GM12878 (cell line): ENCODE measurements around the gene GSG1. TPM values are rescaled to one million over a fixed set of nuclear protein-coding genes. Genes with fewer than 3 reads are reported as not detected.

ENCODE experiments used
- ATAC-seq: fragments of 200-7000 bp; cut with Tn5 transposase; 3 replicates; pipeline ENCODE4 v1.9.1; 2020; ENCODE audit warnings: mild to moderate bottlenecking, moderate library complexity
- BruUV-seq: library from RNA; stranded (reverse); fragments of 400-500 nt; replicated peaks from 2 replicates; lab custom pipeline; 2021; lab: Mats Ljungman, UMichigan
- CTCF ChIA-PET: fragments of 300-600 bp; sonication (Branson Sonifier 250); formaldehyde crosslinking; extraction: SDS; loops from one replicate; lab custom pipeline; 2021; ENCODE audit warnings: inconsistent platforms; lab: Yijun Ruan, JAX
- POLR2A ChIA-PET: fragments of 350-600 bp; formaldehyde crosslinking; extraction: SDS; loops from one replicate; lab custom pipeline; 2021; ENCODE audit warnings: inconsistent platforms; lab: Charles Lee
- RAD21 ChIA-PET: fragments of 300-600 bp; sonication (Branson Sonifier 250); formaldehyde crosslinking; loops from one replicate; lab custom pipeline; 2023; ENCODE audit warnings: antibody characterized with exemption; ENCODE audit not compliant: unreplicated experiment; lab: Charles Lee
- SMC1A ChIA-PET: fragments of 300-600 bp; sonication (Branson Sonifier 250); formaldehyde crosslinking; loops from one replicate; lab custom pipeline; 2023; ENCODE audit not compliant: unreplicated experiment, uncharacterized antibody; lab: Charles Lee
- DNase-seq: peaks from one replicate; pipeline ENCODE4 v3.0.0-alpha.2; 2011; ENCODE audit warnings: low read depth, low spot score
- FAIRE-seq: peaks from 3 replicates; lab custom pipeline; 2011; peaks lifted over from hg19 to GRCh38; lab: Jason Lieb, UNC
- H2AFZ ChIP-seq: 2 replicates; pipeline ENCODE4 v1.6.0; 2011; ENCODE audit warnings: low read depth, low read length, control low read depth; ENCODE audit not compliant: control insufficient read depth
- H3K27ac ChIP-seq: 2 replicates; pipeline ENCODE4 v1.5.1; 2011; ENCODE audit warnings: control low read depth; ENCODE audit not compliant: control insufficient read depth, insufficient read depth
- H3K27me3 ChIP-seq, 2 experiments: replicated peaks in 1 of 2; 2 replicates each; pipeline versions ENCODE4 v1.6.0 to v1.6.1; 2011; ENCODE audit warnings: low read length in 1 of 2; ENCODE audit not compliant: control insufficient read depth in 2 of 2, insufficient read depth in 2 of 2
- H3K36me3 ChIP-seq, 2 experiments: 2 replicates each; pipeline ENCODE4 v1.5.1; 2011; ENCODE audit warnings: low read length in 1 of 2; ENCODE audit not compliant: control insufficient read depth in 2 of 2, insufficient read depth in 2 of 2
- H3K4me1 ChIP-seq: 2 replicates; pipeline ENCODE4 v1.6.1; 2011; ENCODE audit warnings: mild to moderate bottlenecking, low read length, moderate library complexity, mixed read lengths; ENCODE audit not compliant: control insufficient read depth, insufficient read depth
- H3K4me2 ChIP-seq: 2 replicates; pipeline ENCODE4 v1.6.0; 2011; ENCODE audit warnings: control low read depth; ENCODE audit not compliant: control insufficient read depth, insufficient read depth
- H3K4me3 ChIP-seq: fragments of 200-600 bp; sonication (generic); 2 replicates; pipeline ENCODE4 v1.5.1; 2016
- H3K79me2 ChIP-seq: 2 replicates; pipeline ENCODE4 v1.6.0; 2011; ENCODE audit warnings: low read length; ENCODE audit not compliant: control insufficient read depth, insufficient read depth
- H3K9ac ChIP-seq: 2 replicates; pipeline ENCODE4 v1.8.0; 2011; ENCODE audit warnings: low read length, control low read depth, mixed read lengths; ENCODE audit not compliant: control insufficient read depth, insufficient read depth
- H3K9me3 ChIP-seq: replicated peaks from 3 replicates; pipeline ENCODE4 v1.5.1; 2011; ENCODE audit warnings: mild to moderate bottlenecking, low read length; ENCODE audit not compliant: control insufficient read depth, insufficient read depth
- H4K20me1 ChIP-seq: 2 replicates; pipeline ENCODE4 v1.6.0; 2011; ENCODE audit not compliant: control insufficient read depth, insufficient read depth
- BCL11A ChIP-seq: IDR thresholded peaks from 2 replicates; pipeline ENCODE4 v1.6.1; 2011; ENCODE audit warnings: low read depth, low read length
- EED ChIP-seq: sonication (generic); IDR thresholded peaks from 2 replicates; pipeline ENCODE4 v1.6.1; 2016; ENCODE audit warnings: antibody characterized with exemption, low read depth
- EZH2 ChIP-seq: IDR thresholded peaks from 2 replicates; pipeline ENCODE4 v1.6.1; 2012; ENCODE audit warnings: low read depth, mild to moderate bottlenecking, control low read depth, inconsistent platforms, low read length, borderline replicate concordance; ENCODE audit not compliant: control insufficient read depth
- KDM1A ChIP-seq: fragments of 200-600 bp; sonication (generic); IDR thresholded peaks from 2 replicates; pipeline ENCODE4 v1.6.1; 2016; ENCODE audit warnings: borderline replicate concordance
- MTA2 ChIP-seq: fragments of 450-650 bp; IDR thresholded peaks from 2 replicates; pipeline ENCODE4 v1.6.1; 2016; ENCODE audit warnings: low read depth, mild to moderate bottlenecking, moderate library complexity
- NFXL1 ChIP-seq: fragments of 450-650 bp; IDR thresholded peaks from 2 replicates; pipeline ENCODE4 v1.6.1; 2017; ENCODE audit warnings: antibody characterized with exemption, mild to moderate bottlenecking, borderline replicate concordance
- PAX8 ChIP-seq: fragments of 450-650 bp; IDR thresholded peaks from 2 replicates; pipeline ENCODE4 v1.6.1; 2017; ENCODE audit warnings: mild to moderate bottlenecking, moderate library complexity
- ZNF217 ChIP-seq: fragments of 450-650 bp; IDR thresholded peaks from 2 replicates; pipeline ENCODE4 v1.6.1; 2017; ENCODE audit warnings: antibody characterized with exemption, mild to moderate bottlenecking
- WGBS: methylation state at CpG from one replicate; pipeline ENCODE4 v1.1.6; 2016; ENCODE audit warnings: low lambda C conversion rate; ENCODE audit not compliant: insufficient replicate concordance, insufficient coverage; ENCODE audit errors: missing lambda C conversion rate; 5-methylcytosine and 5-hydroxymethylcytosine counted together
- in situ Hi-C: fragments of 300-500 bp; cut with MboI; formaldehyde crosslinking; loops from 9 replicates; pipeline ENCODE4 v1.14.3; 2018; ENCODE audit warnings: mixed read lengths
- intact Hi-C: fragments of 100-400 bp; cut with micrococcal nuclease; formaldehyde crosslinking; loops from one replicate; pipeline ENCODE4 v1.14.2; 2022; ENCODE audit not compliant: unreplicated experiment
- polyA plus RNA-seq, 11 experiments: library from polyadenylated mRNA; depleted of rRNA in 4 of 11; unstranded in 6 of 11; stranded (reverse) in 5 of 11; fragments of >200 nt; fragmentation: Nextera tagmentation in 4 of 11; fragmentation: Illumina TruSeq in 1 of 11; extraction: Ambion mirVana in 4 of 11; extraction: Trizol in 1 of 11; gene quantifications; 1 replicate in 1 of 11; 2 replicates in 10 of 11; pipeline versions ENCODE4 v1.2.1 to v1.2.3, GENCODE V29; 2011 to 2016; ENCODE audit warnings: inconsistent platforms in 2 of 11, missing spikeins in 2 of 11, low read depth in 1 of 11
- total RNA-seq, 4 experiments: library from RNA; depleted of rRNA in 3 of 4; stranded (reverse); fragments of >200 nt in 3 of 4; fragmentation: Illumina TruSeq in 1 of 4; extraction: Trizol in 1 of 4; gene quantifications; 2 replicates each; pipeline versions ENCODE4 v1.2.1 to v1.2.3, GENCODE V29; 2013 to 2021
- TF ChIP-seq, protein P1 (sequence below): IDR thresholded peaks from 2 replicates; pipeline ENCODE4 v1.6.1; 2012; ENCODE audit warnings: low read depth, low read length, improper control_type of control experiment
- TF ChIP-seq, protein P2 (sequence below): fragments of 450-650 bp; IDR thresholded peaks from 2 replicates; pipeline ENCODE4 v1.6.1; 2017; ENCODE audit warnings: antibody characterized with exemption, mild to moderate bottlenecking, moderate library complexity

Gene GSG1
- total and polyA plus RNA-seq, 10 of the 15 experiments (the other 5 are each of a cell fraction or from before 2014, with no cell fraction given), result not detected

DNA sequence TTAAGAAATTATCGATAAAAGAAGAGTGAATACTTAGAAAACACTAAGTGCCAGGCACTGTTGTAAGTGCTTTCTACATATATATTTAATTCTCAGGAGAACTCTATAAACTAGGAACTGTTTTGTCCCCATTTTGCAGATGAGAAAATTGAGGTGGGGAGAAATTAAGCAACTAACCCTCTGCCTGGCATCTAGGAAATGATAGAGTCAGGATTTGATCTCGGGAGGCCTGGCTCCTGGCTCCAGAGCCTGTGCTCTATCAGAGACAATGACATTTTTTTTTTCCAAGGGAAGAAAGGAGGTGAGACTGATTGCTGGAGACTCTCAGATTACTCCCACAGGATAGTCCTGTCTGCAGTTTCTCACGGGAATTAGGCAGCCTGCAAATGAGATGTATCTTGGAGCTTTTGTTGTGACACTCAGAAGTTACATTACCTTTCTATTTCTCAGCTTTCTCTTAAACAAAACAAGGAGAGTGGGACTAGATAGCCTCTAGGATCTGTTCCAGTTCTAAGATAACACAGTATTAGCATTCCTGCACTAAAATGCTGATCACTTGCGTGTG lies 60.7 kb downstream of the GSG1 start:
- ChIA-PET RAD21 (no interaction called here), SMC1A (interaction anchor here (0.7 to 1.5 kb wide), 2 partner anchors 9 to 18 kb away, joined by 3 read pairs; no protein-coding TSS in a partner anchor), POLR2A (no interaction called here), CTCF (interaction anchor here (1.2 kb wide), 1 partner anchor 169 kb away, joined by 3 read pairs; no protein-coding TSS in a partner anchor)
- Histone ChIP-seq H3K36me3 (no peaks in the 10 kb centered on the region), H3K9me3 (no peaks in the 10 kb centered on the region), H3K79me2 (no peaks in the 10 kb centered on the region), H3K27me3 (peaks cover 0 to 8% of the 10 kb centered on the region in 2 experiments; a peak in 2 of 4 replicates), H3K4me1 (no peaks in the 10 kb centered on the region), H3K4me2 (no peak overlapping the region), H2AFZ (no peak overlapping the region), H3K27ac (no peak overlapping the region), H3K9ac (no peak overlapping the region), H3K4me3 (no peak overlapping the region), H4K20me1 (no peaks in the 10 kb centered on the region)
- no TSS peak for BruUV-seq
- 62% methylated on average over 4 of the region's 4 CpGs for WGBS
- DNase-seq (no peak), FAIRE-seq (no peak), ATAC-seq (no peak)
- intact Hi-C loops, result no loop called here
- in situ Hi-C loops, result no loop called here
- TF ChIP-seq, protein P1, sequence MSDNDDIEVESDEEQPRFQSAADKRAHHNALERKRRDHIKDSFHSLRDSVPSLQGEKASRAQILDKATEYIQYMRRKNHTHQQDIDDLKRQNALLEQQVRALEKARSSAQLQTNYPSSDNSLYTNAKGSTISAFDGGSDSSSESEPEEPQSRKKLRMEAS, result no peak
- TF ChIP-seq EED, result no peak
- no peak for TF ChIP-seq BCL11A
- TF ChIP-seq ZNF217, result no peak
- no peak for TF ChIP-seq NFXL1
- TF ChIP-seq, protein P2, sequence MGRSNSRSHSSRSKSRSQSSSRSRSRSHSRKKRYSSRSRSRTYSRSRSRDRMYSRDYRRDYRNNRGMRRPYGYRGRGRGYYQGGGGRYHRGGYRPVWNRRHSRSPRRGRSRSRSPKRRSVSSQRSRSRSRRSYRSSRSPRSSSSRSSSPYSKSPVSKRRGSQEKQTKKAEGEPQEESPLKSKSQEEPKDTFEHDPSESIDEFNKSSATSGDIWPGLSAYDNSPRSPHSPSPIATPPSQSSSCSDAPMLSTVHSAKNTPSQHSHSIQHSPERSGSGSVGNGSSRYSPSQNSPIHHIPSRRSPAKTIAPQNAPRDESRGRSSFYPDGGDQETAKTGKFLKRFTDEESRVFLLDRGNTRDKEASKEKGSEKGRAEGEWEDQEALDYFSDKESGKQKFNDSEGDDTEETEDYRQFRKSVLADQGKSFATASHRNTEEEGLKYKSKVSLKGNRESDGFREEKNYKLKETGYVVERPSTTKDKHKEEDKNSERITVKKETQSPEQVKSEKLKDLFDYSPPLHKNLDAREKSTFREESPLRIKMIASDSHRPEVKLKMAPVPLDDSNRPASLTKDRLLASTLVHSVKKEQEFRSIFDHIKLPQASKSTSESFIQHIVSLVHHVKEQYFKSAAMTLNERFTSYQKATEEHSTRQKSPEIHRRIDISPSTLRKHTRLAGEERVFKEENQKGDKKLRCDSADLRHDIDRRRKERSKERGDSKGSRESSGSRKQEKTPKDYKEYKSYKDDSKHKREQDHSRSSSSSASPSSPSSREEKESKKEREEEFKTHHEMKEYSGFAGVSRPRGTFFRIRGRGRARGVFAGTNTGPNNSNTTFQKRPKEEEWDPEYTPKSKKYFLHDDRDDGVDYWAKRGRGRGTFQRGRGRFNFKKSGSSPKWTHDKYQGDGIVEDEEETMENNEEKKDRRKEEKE, result no peak
- no peak for TF ChIP-seq KDM1A
- no peak for TF ChIP-seq EZH2
- TF ChIP-seq MTA2, result no peak
- no peak for TF ChIP-seq PAX8
